Measurements from ENCODE around the gene CCDC88C.

Gene CCDC88C

GRCh38 chr14:91331721-91332120 is 85.9 kb downstream of the CCDC88C start:
- in situ Hi-C loops (cut with MboI; ENCODE audit: low sequenced_read_pairs): no loop called here

- in situ Hi-C loops (cut with MboI; ENCODE audit: low sequenced_read_pairs): no loop called here
These were observed 86.8 kb downstream of the CCDC88C start for GRCh38 chr14:91330856-91331255.

GRCh38 chr14:91330096-91330696 is 87.4 kb downstream of the CCDC88C start:
- in situ Hi-C loops (cut with MboI; ENCODE audit: low sequenced_read_pairs): no loop called here

- in situ Hi-C loops (cut with MboI; ENCODE audit: low sequenced_read_pairs): no loop called here
These were observed 88.1 kb downstream of the CCDC88C start for GRCh38 chr14:91329486-91330014.

- in situ Hi-C loops (cut with MboI; ENCODE audit: low sequenced_read_pairs): no loop called here
These were observed 89.1 kb downstream of the CCDC88C start for GRCh38 chr14:91328313-91329050.

- in situ Hi-C loops (cut with MboI; ENCODE audit: low sequenced_read_pairs): no loop called here
These were observed 89.8 kb downstream of the CCDC88C start for GRCh38 chr14:91327661-91328312.

- in situ Hi-C loops (cut with MboI; ENCODE audit: low sequenced_read_pairs): no loop called here
These were observed 90.4 kb downstream of the CCDC88C start for GRCh38 chr14:91327250-91327595.

- in situ Hi-C loops (cut with MboI; ENCODE audit: low sequenced_read_pairs): no loop called here
These were observed 90.9 kb downstream of the CCDC88C start for GRCh38 chr14:91326514-91327249.

GRCh38 chr14:91324606-91325575 is 92.7 kb downstream of the CCDC88C start:
- in situ Hi-C loops (cut with MboI; ENCODE audit: low sequenced_read_pairs): no loop called here

- in situ Hi-C loops (cut with MboI; ENCODE audit: low sequenced_read_pairs): no loop called here
These were observed 93.7 kb downstream of the CCDC88C start for GRCh38 chr14:91323671-91324605.

GRCh38 chr14:91323031-91323430 is 94.6 kb downstream of the CCDC88C start:
- in situ Hi-C loops (cut with MboI; ENCODE audit: low sequenced_read_pairs): no loop called here

- in situ Hi-C loops (cut with MboI; ENCODE audit: low sequenced_read_pairs): no loop called here
These were observed 95.0 kb downstream of the CCDC88C start for GRCh38 chr14:91322623-91323022.

- in situ Hi-C loops (cut with MboI; ENCODE audit: low sequenced_read_pairs): no loop called here
These were observed 96.5 kb downstream of the CCDC88C start for GRCh38 chr14:91321131-91321530.

- in situ Hi-C loops (cut with MboI; ENCODE audit: low sequenced_read_pairs): no loop called here
These were observed 97.4 kb downstream of the CCDC88C start for GRCh38 chr14:91320266-91320665.

GRCh38 chr14:91318911-91319310 is 98.7 kb downstream of the CCDC88C start:
- in situ Hi-C loops (cut with MboI; ENCODE audit: low sequenced_read_pairs): no loop called here

- in situ Hi-C loops (cut with MboI; ENCODE audit: low sequenced_read_pairs): no loop called here
These were observed 100.0 kb downstream of the CCDC88C start for GRCh38 chr14:91317381-91318308.

GRCh38 chr14:91316761-91317160 is 100.9 kb downstream of the CCDC88C start:
- in situ Hi-C loops (cut with MboI; ENCODE audit: low sequenced_read_pairs): no loop called here

- in situ Hi-C loops (cut with MboI; ENCODE audit: low sequenced_read_pairs): no loop called here
These were observed 101.8 kb downstream of the CCDC88C start for GRCh38 chr14:91315844-91316267.
